Psoas muscle (tissue), 8 donors: ENCODE measurements around the gene MAP2K6. TPM values are rescaled to one million over a fixed set of nuclear protein-coding genes. Genes with fewer than 3 reads are reported as not detected.

ENCODE experiments used
- ATAC-seq, 4 donors: fragments of 200-7000 bp; cut with Tn5 transposase; one replicate each; pipeline ENCODE4 v1.9.1; 2020; ENCODE audit warnings: moderate library complexity in 3 of 4, mild to moderate bottlenecking in 2 of 4
- DNase-seq, 2 donors: peaks; one replicate each; pipeline ENCODE4 v3.0.0-alpha.2; 2020
- H3K27ac ChIP-seq: fragments of 200-600 bp; one replicate; pipeline ENCODE4 v1.8.0; 2022
- H3K27me3 ChIP-seq, 3 donors: fragments of 200-600 bp in 1 of 3; one replicate each; pipeline versions ENCODE4 v1.6.1 to v1.8.0; 2013 to 2022; ENCODE audit warnings: low read length in 2 of 3, mild to moderate bottlenecking in 2 of 3, moderate library complexity in 1 of 3; ENCODE audit not compliant: insufficient read depth in 3 of 3
- H3K36me3 ChIP-seq, 2 donors: fragments of 200-600 bp in 1 of 2; one replicate each; pipeline versions ENCODE4 v1.6.1 to v1.8.0; 2013 to 2022; ENCODE audit warnings: low read depth in 1 of 2, mild to moderate bottlenecking in 1 of 2, moderate library complexity in 1 of 2; ENCODE audit not compliant: insufficient read depth in 1 of 2
- H3K4me1 ChIP-seq: fragments of 200-600 bp; one replicate; pipeline ENCODE4 v1.8.0; 2022
- H3K4me3 ChIP-seq: fragments of 200-600 bp; one replicate; pipeline ENCODE4 v1.8.0; 2022; ENCODE audit warnings: mild to moderate bottlenecking
- H3K9me3 ChIP-seq: fragments of 200-600 bp; one replicate; pipeline ENCODE4 v1.8.0; 2022
- CTCF ChIP-seq: fragments of 200-600 bp; IDR thresholded peaks from one replicate; pipeline ENCODE4 v1.8.0; 2022; ENCODE audit warnings: antibody characterized with exemption
- WGBS, 3 donors: extraction: QIAGEN DNeasy Blood & Tissue Kit; methylation state at CpG; one replicate each; pipeline versions ENCODE4 v1.1.6 to v1.1.7; 2013; 5-methylcytosine and 5-hydroxymethylcytosine counted together
- intact Hi-C, 2 donors: fragments of 100-400 bp; cut with DNase I; formaldehyde crosslinking; loops; one replicate each; pipeline versions ENCODE4 v1.11.0 to v1.14.2; 2022
- polyA plus RNA-seq, 3 donors: library from polyadenylated mRNA; stranded (reverse); fragments of 200-250 nt; gene quantifications; one replicate each; pipeline ENCODE4 v1.2.3, GENCODE V29; 2013
- total RNA-seq, 4 donors: library from RNA; stranded (reverse); fragmentation: NEBNext Ultra II Directional in 2 of 4; extraction: Animal tissue kit (Norgen Biotek cat#: 25700) in 2 of 4; gene quantifications; one replicate each; pipeline versions ENCODE4 v1.2.1 to v1.2.4, GENCODE V29; 2021 to 2023
- donor health status: healthy with polysubstance abuse.
- donor health status: DM: no; HTN: no; CAD: no; lungs with moderate emphysema.
- donor health status: Bipolar disorder and iron deficiency.
- donor health status: healthy.
- donor health status: DM: yes; HTN: yes; CAD: no.
- donor health status: DM: no; HTN: no; CAD: no.
- donor health status: DM: no; HTN: no; CAD: no.
- donor health status: DM: yes; HTN: yes; CAD: no.

The MAP2K6 gene
- total and polyA plus RNA-seq, 7 donors, result 6.4 to 127 (median 50.0) TPM

GRCh38 chr17:69596141-69596540 lies 181.6 kb downstream of the MAP2K6 start:
- intact Hi-C loops, result no loop called here

DNA sequence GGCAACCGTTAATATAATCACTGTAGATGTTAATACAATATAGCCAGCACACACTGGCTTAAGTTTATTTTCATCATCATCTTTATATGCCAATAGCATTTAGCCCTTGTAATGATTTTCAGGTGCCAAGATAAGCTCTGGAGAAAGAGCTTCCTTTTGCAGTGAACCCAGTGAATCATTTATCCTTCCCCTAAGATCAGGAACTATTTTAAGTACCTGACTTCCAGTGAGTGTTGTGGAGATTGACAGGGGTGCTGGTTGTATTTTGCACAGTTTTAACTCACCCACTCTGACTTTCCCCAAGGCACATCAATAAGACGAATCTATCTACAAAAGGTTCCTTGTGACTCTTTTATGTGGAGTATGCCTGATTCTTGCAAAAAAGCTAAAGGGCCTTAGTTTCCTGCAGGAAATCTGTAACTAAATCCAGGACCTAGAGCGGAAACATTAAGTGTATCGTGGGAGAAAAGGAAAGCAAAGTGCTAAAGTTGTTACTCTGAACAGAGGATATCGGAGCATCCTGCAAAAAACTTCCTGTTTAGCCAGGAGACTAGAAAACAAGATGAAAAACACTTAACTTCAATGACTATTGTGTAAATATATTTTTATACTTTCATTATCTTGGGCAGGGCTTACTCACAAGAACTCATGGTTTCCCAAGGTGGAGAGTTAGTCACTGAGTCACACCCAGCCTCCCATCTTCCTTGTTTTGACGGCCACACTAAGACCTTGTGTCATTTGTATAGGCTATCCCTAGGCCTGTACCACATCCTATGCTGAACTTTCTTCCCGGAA lies 183.6 kb downstream of the MAP2K6 start:
- intact Hi-C loops, result no loop called here
- H3K4me3 ChIP-seq, result no peak overlapping the region
- WGBS, 3 donors, result 75 to 82% (median 76%) methylated on average over 7 of the region's 7 CpGs
- TF ChIP-seq CTCF, result no peak
- H3K4me1 ChIP-seq, result no peaks in the 10 kb centered on the region
- ATAC-seq, result no peak
- H3K9me3 ChIP-seq, result no peaks in the 10 kb centered on the region
- no peaks in the 10 kb centered on the region for H3K36me3 ChIP-seq
- H3K27me3 ChIP-seq, result no peaks in the 10 kb centered on the region
- DNase-seq, result no peak
- H3K27ac ChIP-seq, result no peak overlapping the region

More at GRCh38 chr17:69596141-69596540, 181.6 kb downstream of the MAP2K6 start:
- Histone ChIP-seq H3K27ac (no peak overlapping the region), H3K9me3 (no peaks in the 10 kb centered on the region), H3K36me3 (no peaks in the 10 kb centered on the region), H3K27me3 (no peaks in the 10 kb centered on the region), H3K4me1 (no peaks in the 10 kb centered on the region), H3K4me3 (no peak overlapping the region)
- ATAC-seq (no peak), DNase-seq (no peak)
- TF ChIP-seq CTCF, result no peak
- 71 to 84% (median 82%) methylated on average over 9 of the region's 9 CpGs for WGBS, 3 donors

DNA sequence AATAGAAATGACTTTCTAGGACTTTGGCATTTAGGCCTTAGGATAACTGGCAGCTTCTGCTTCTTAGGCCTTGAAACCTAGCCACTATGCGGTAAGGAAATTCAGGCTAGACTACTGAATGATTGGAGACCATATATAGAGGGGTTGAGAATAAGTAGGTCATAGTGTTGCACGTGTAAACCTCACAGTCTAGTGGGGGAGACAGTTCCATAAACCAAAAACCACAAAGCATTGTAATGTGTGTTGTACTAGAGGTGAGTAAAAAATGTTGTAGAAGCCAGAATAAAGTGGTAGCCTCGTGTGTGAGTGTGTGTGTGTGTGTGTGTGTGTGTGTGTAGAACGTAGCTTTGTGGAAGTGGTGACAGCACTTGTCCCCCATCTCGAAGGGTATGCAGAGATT lies 188.5 kb downstream of the MAP2K6 start:
- Histone ChIP-seq H3K4me3 (no peak overlapping the region), H3K36me3 (no peaks in the 10 kb centered on the region), H3K27ac (no peak overlapping the region), H3K27me3 (no peaks in the 10 kb centered on the region), H3K9me3 (no peaks in the 10 kb centered on the region), H3K4me1 (peaks cover 13% of the 10 kb centered on the region)
- no peak for TF ChIP-seq CTCF
- ATAC-seq (no peak), DNase-seq (no peak)
- WGBS, 3 donors, result 75 to 89% (median 85%) methylated on average over 5 of the region's 5 CpGs
- intact Hi-C loops, result loop anchor here in 1 of 2 donors (10.0 kb wide), 1 partner anchor 352 kb away; no protein-coding TSS in a partner anchor

Other genes starting within 250 kb of the MAP2K6 start
- gene ABCA10, start 185.9 kb upstream of the MAP2K6 start, total RNA-seq, result 1 to 10 TPM; 5.0 to 9.6 (median 5.9) TPM
- 1 to 10 TPM; 1.4 to 4.1 (median 3.1) TPM for gene ABCA10, start 185.9 kb upstream of the MAP2K6 start, polyA plus RNA-seq
- 10 to 100 TPM; 54.9 to 81.5 (median 75.0) TPM for gene ABCA5, start 87.6 kb upstream of the MAP2K6 start, total RNA-seq
- gene ABCA5, start 87.6 kb upstream of the MAP2K6 start, polyA plus RNA-seq, result 10 to 100 TPM in 2 of 3 donors, 1 to 10 TPM in 1; 8.7 to 32.3 (median 28.5) TPM